Neural crest cell (in vitro differentiated cells): ENCODE measurements around the gene SMYD2. TPM values are rescaled to one million over a fixed set of nuclear protein-coding genes. Genes with fewer than 3 reads are reported as not detected.
A peak's percentile ranks its signal among the peaks of the same experiment; 100 is the strongest.

ENCODE experiments used
- DNase-seq: peaks from one replicate; pipeline ENCODE4 v3.0.0; 2021; ENCODE audit warnings: low read depth, mixed read lengths, low spot score
- H3K27ac Mint-ChIP-seq: one replicate; pipeline ENCODE4 v1.8.0; 2021; ENCODE audit warnings: mild to moderate bottlenecking, mixed read lengths; ENCODE audit not compliant: unreplicated experiment
- H3K27me3 Mint-ChIP-seq: 2 replicates; pipeline ENCODE4 v1.8.0; 2021; ENCODE audit warnings: low read depth, mild to moderate bottlenecking, mixed read lengths
- H3K36me3 Mint-ChIP-seq: 2 replicates; pipeline ENCODE4 v1.8.0; 2021; ENCODE audit warnings: low read depth, mild to moderate bottlenecking, mixed read lengths
- H3K4me1 Mint-ChIP-seq: 2 replicates; pipeline ENCODE4 v1.8.0; 2021; ENCODE audit warnings: mixed read lengths
- H3K4me3 Mint-ChIP-seq: one replicate; pipeline ENCODE4 v1.8.0; 2021; ENCODE audit warnings: mild to moderate bottlenecking, mixed read lengths
- H3K9me3 Mint-ChIP-seq: 2 replicates; pipeline ENCODE4 v1.8.0; 2021; ENCODE audit warnings: mixed read lengths
- CTCF ChIP-seq: fragments of 200-600 bp; sonication (generic); conservative IDR thresholded peaks from 2 replicates; pipeline ENCODE4 v1.5.0; 2021; ENCODE audit warnings: antibody characterized with exemption, mild to moderate bottlenecking
- total RNA-seq: library from RNA; stranded (reverse); gene quantifications from 2 replicates; pipeline ENCODE4 v1.2.1, GENCODE V29; 2021

The SMYD2 gene
- total RNA-seq, 1 donor from 2014 or later: 59.3 TPM

GRCh38 chr1:214251354-214251753 lies 29.6 kb upstream of the SMYD2 start:
- Mint-ChIP-seq H3K36me3 (no peaks in the 10 kb centered on the region), H3K4me3 (no peak overlapping the region), H3K27me3 (no peaks in the 10 kb centered on the region), H3K4me1 (peaks cover 21% of the 10 kb centered on the region), H3K27ac (no peak overlapping the region), H3K9me3 (no peaks in the 10 kb centered on the region)
- DNase-seq: no peak
- TF ChIP-seq CTCF: no peak

GRCh38 chr1:214255509-214255908 lies 25.4 kb upstream of the SMYD2 start:
- H3K27me3 Mint-ChIP-seq: no peaks in the 10 kb centered on the region
- no peaks in the 10 kb centered on the region for H3K36me3 Mint-ChIP-seq
- DNase-seq: no peak
- H3K9me3 Mint-ChIP-seq: no peaks in the 10 kb centered on the region
- TF ChIP-seq CTCF: no peak
- H3K4me1 Mint-ChIP-seq: peaks cover 6% of the 10 kb centered on the region
- no peak overlapping the region for H3K27ac Mint-ChIP-seq
- no peak overlapping the region for H3K4me3 Mint-ChIP-seq

GRCh38 chr1:214259353-214259977 lies 21.5 kb upstream of the SMYD2 start:
- H3K36me3 Mint-ChIP-seq: no peaks in the 10 kb centered on the region
- no peak overlapping the region for H3K27ac Mint-ChIP-seq
- no peaks in the 10 kb centered on the region for H3K9me3 Mint-ChIP-seq
- H3K4me3 Mint-ChIP-seq: no peak overlapping the region
- H3K4me1 Mint-ChIP-seq: peaks cover 18% of the 10 kb centered on the region
- no peak for DNase-seq
- peaks cover 6% of the 10 kb centered on the region for H3K27me3 Mint-ChIP-seq
- TF ChIP-seq CTCF: no peak

DNA sequence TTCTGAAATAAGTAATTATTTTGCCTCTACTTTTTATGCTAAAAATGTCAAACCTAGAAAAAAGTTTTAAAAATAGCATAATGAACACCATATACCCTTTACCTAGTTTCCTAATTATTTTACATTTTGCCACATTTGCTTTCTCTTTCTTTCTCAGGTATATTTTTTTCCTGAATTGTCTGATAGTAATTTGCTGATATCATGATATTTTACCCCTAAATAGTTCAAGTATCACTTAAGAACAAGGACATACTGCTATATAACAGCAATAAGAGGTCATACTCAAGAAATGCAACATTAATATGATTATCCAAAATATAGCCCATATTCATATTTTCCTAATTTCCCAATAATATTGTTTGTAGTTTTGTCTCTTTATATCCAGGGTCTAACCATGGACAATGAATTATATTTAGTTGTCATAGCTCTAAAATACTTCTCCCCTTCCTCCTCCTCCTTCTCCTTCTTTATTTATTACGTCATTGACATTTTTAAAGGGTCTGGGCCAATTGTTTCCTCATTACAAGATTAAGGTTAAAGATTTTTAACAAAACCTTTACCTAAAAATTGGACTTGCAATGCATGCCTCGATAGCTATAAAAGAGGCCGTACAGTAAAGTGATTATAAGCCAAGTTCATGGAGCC lies 20.3 kb upstream of the SMYD2 start:
- H3K27ac Mint-ChIP-seq: no peak overlapping the region
- peaks cover 9% of the 10 kb centered on the region for H3K27me3 Mint-ChIP-seq
- H3K4me1 Mint-ChIP-seq: peaks cover 28% of the 10 kb centered on the region
- no peaks in the 10 kb centered on the region for H3K36me3 Mint-ChIP-seq
- H3K4me3 Mint-ChIP-seq: no peak overlapping the region
- no peak for DNase-seq
- H3K9me3 Mint-ChIP-seq: no peaks in the 10 kb centered on the region
- no peak for TF ChIP-seq CTCF

GRCh38 chr1:214261206-214262123 lies 19.5 kb upstream of the SMYD2 start:
- peak; percentile 95 for TF ChIP-seq CTCF
- Mint-ChIP-seq H3K4me1 (peaks cover 28% of the 10 kb centered on the region), H3K9me3 (no peaks in the 10 kb centered on the region), H3K27me3 (peaks cover 9% of the 10 kb centered on the region), H3K27ac (no peak overlapping the region), H3K36me3 (no peaks in the 10 kb centered on the region), H3K4me3 (no peak overlapping the region)
- DNase-seq: peak; percentile 94
